GM18861 (cell line): ENCODE results near the gene CLDN5.

Experiments used
- ATAC-seq: cut with Tn5 transposase; IDR thresholded peaks from one replicate; pipeline ENCODE4 v1.9.1; 2021; ENCODE audit not compliant: unreplicated experiment

Gene CLDN5

GRCh38 chr22:19488285-19488684 is 35.9 kb downstream of the CLDN5 start:
- no peak for ATAC-seq

GRCh38 chr22:19483481-19484244 is 40.5 kb downstream of the CLDN5 start:
- ATAC-seq: no peak

GRCh38 chr22:19482297-19482696 is 41.9 kb downstream of the CLDN5 start:
- ATAC-seq: no peak

GRCh38 chr22:19480789-19481188 is 43.4 kb downstream of the CLDN5 start:
- no peak for ATAC-seq

GRCh38 chr22:19480173-19480568 is 44.0 kb downstream of the CLDN5 start:
- no peak for ATAC-seq

- ATAC-seq: peak; percentile 77
Observed at GRCh38 chr22:19479355-19480172, 44.6 kb downstream of the CLDN5 start, which contains the start of gene CDC45. Gene CDC45, plus strand, starts transcription at chr22:19479920. Its CDS starts 49 bp downstream, at chr22:19479969.

- ATAC-seq: peak; percentile 32
Observed at GRCh38 chr22:19478901-19479354, 45.3 kb downstream of the CLDN5 start, which contains the start of gene UFD1. Gene UFD1, minus strand, starts transcription at chr22:19479193. Its CDS starts 108 bp downstream, at chr22:19479085.

- ATAC-seq: no peak
Observed at GRCh38 chr22:19478045-19478900, 45.9 kb downstream of the CLDN5 start.

- ATAC-seq: no peak
Observed at GRCh38 chr22:19477321-19478044, 46.7 kb downstream of the CLDN5 start.

- no peak for ATAC-seq
Observed at GRCh38 chr22:19476023-19476422, 48.2 kb downstream of the CLDN5 start.

- ATAC-seq: no peak
Observed at GRCh38 chr22:19473578-19473977, 50.6 kb downstream of the CLDN5 start.
